ENCODE results near the gene KRTAP2-2. TPM values are rescaled to one million over a fixed set of nuclear protein-coding genes. Genes with fewer than 3 reads are reported as not detected.

KRTAP2-2 gene
- total and polyA plus RNA-seq, 2 of the 13 experiments (the other 11 are each of a cell fraction or from before 2014, with no cell fraction given): not detected

- TF ChIP-seq AKAP8 (CRISPR knock-in tag; IDR thresholded peaks at IDR 0.05): no peak
- no peak for TF ChIP-seq MBNL3 (CRISPR knock-in tag; conservative IDR thresholded peaks at IDR 0.05)
- TF ChIP-seq ZNF550 (CRISPR knock-in tag; IDR thresholded peaks at IDR 0.05; ENCODE audit: borderline replicate concordance): no peak
- TF ChIP-seq HDAC1 (CRISPR knock-in tag; IDR thresholded peaks at IDR 0.05): no peak
- no peak for TF ChIP-seq HNRNPL (IDR thresholded peaks at IDR 0.05; ENCODE audit: low read depth, low read length)
- no peak for TF ChIP-seq MBD4 (IDR thresholded peaks at IDR 0.05; ENCODE audit: borderline replicate concordance, low read length)
- TF ChIP-seq U2AF2 (IDR thresholded peaks at IDR 0.05; ENCODE audit: low read depth, low read length): no peak
- no peak for TF ChIP-seq RFX5 (IDR thresholded peaks at IDR 0.05; ENCODE audit: low read depth, low read length)
- no peak for TF ChIP-seq PRMT3 (CRISPR knock-in tag; IDR thresholded peaks at IDR 0.05; ENCODE audit: borderline replicate concordance, low read depth)
- no peak for TF ChIP-seq DR1 (CRISPR knock-in tag; IDR thresholded peaks at IDR 0.05)
- no peak for TF ChIP-seq CSRNP2 (CRISPR knock-in tag; conservative IDR thresholded peaks at IDR 0.05; ENCODE audit: low read depth)
- TF ChIP-seq ZNF264 (CRISPR knock-in tag; IDR thresholded peaks at IDR 0.05): no peak
These were observed 1.0 kb downstream of the KRTAP2-2 start (continued) for GRCh38 chr17:41054025-41054424.

GRCh38 chr17:41052566-41052965 lies 2.5 kb downstream of the KRTAP2-2 start:
- Histone ChIP-seq H3K27me3 (ENCODE audit: control insufficient read depth in 1 of 2, insufficient read depth in 2 of 2, low read length in 2 of 2) (no peaks in the 10 kb centered on the region), H3K9ac (ENCODE audit: insufficient read depth, low read depth, low read length) (no peak overlapping the region), H3K27ac (ENCODE audit: extremely low read length, insufficient read depth, low read length) (no peak overlapping the region), H4K20me1 (ENCODE audit: insufficient read depth, low read length) (no peaks in the 10 kb centered on the region), H3K4me3 (replicated peaks in 1 of 3; ENCODE audit: insufficient read depth in 1 of 3, low read depth in 2 of 3, low read length in 3 of 3) (no peak overlapping the region), H3K9me3 (ENCODE audit: low read length) (no peaks in the 10 kb centered on the region), H2AFZ (ENCODE audit: low read length) (no peak overlapping the region), H3K36me3 (replicated peaks in 1 of 2; ENCODE audit: control insufficient read depth in 1 of 2, insufficient read depth in 2 of 2, low read length in 2 of 2) (no peaks in the 10 kb centered on the region), H3K4me2 (ENCODE audit: low read depth, low read length) (no peak overlapping the region), H3K4me1 (ENCODE audit: insufficient read depth, low read length) (peaks cover 17% of the 10 kb centered on the region), H3K79me2 (ENCODE audit: insufficient read depth, low read length) (no peaks in the 10 kb centered on the region)
- no peak for DNase-seq (ENCODE audit: low spot score)
- no TSS peak for BruUV-seq (replicated peaks)
- ATAC-seq: no peak
- FAIRE-seq: no peak
- ChIA-PET POLR2A (no interaction called here), CTCF (ENCODE audit: low intra/inter-chr PET ratio, low total read pairs) (no interaction called here)
- in situ Hi-C loops (cut with HindIII; ENCODE audit: extremely low pct_ligation_motif_present, low pct_unique_long_range_greater_than_20kb): loop anchor here (10.0 kb wide), 1 partner anchor 98 kb away; no protein-coding TSS in a partner anchor
- intact Hi-C loops (cut with micrococcal nuclease; ENCODE audit: unreplicated experiment): no loop called here
- TF ChIP-seq FOXC1 (CRISPR knock-in tag; IDR thresholded peaks at IDR 0.05; ENCODE audit: borderline replicate concordance) (no peak), PAXIP1 (CRISPR knock-in tag; conservative IDR thresholded peaks at IDR 0.05) (no peak), ZBTB37 (CRISPR knock-in tag; IDR thresholded peaks at IDR 0.05) (no peak), ZFP91 (CRISPR knock-in tag; IDR thresholded peaks at IDR 0.05; ENCODE audit: borderline replicate concordance) (no peak)

Data from HepG2 (cell line).